GM10248 (cell line): ENCODE measurements around the gene SLC35F3.
"Not testable (repeated sequence)": the region's sequence is repeated elsewhere in the genome, so short reads cannot be mapped to it uniquely, and the experiment has no call there.

Source experiments
- CTCF ChIA-PET: fragments of 300-600 bp; sonication (Branson Sonifier 250); formaldehyde crosslinking; extraction: SDS; loops from one replicate; lab custom pipeline; 2021; ENCODE audit warnings: antibody characterized with exemption; lab: Yijun Ruan, JAX
- POLR2A ChIA-PET: fragments of 350-650 bp; sonication (Branson Sonifier 250); formaldehyde crosslinking; extraction: SDS; loops from one replicate; lab custom pipeline; 2020; ENCODE audit warnings: antibody characterized with exemption; lab: Yijun Ruan, JAX
- DNase-seq: peaks from one replicate; pipeline ENCODE4 v3.0.0; 2012; ENCODE audit errors: extremely low spot score
- TF ChIP-seq, protein P1 (sequence below): IDR thresholded peaks from 2 replicates; pipeline ENCODE4 v1.5.1; 2012; ENCODE audit warnings: mild to moderate bottlenecking, low read depth; ENCODE audit errors: extremely low read depth, missing control alignments, control extremely low read depth

The SLC35F3 gene

DNA sequence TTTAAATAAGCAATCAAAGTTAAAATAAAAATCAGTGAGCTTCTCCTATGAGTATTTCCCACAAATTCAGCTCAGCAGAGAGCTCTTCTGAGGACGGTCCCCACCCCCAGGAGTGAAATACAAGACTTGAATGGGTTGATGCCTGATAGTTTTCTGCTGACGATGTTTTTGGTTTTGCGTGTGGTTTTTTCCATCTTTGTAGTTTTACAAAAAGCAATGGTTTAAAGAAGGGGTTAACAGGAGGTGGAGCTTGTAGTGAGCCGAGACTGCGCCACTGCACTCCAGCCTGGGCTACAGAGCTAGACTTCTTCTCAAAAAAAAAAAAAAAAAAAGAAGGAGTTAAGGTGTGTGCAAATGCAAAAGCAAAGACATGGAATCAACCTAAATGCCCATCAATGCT lies 297.1 kb downstream of the SLC35F3 start:
- CTCF ChIA-PET, result interaction anchor here (0.8 to 1.3 kb wide), 4 partner anchors 12 to 23 kb away, joined by 3 read pairs; no protein-coding TSS in a partner anchor
- TF ChIP-seq, protein P1, sequence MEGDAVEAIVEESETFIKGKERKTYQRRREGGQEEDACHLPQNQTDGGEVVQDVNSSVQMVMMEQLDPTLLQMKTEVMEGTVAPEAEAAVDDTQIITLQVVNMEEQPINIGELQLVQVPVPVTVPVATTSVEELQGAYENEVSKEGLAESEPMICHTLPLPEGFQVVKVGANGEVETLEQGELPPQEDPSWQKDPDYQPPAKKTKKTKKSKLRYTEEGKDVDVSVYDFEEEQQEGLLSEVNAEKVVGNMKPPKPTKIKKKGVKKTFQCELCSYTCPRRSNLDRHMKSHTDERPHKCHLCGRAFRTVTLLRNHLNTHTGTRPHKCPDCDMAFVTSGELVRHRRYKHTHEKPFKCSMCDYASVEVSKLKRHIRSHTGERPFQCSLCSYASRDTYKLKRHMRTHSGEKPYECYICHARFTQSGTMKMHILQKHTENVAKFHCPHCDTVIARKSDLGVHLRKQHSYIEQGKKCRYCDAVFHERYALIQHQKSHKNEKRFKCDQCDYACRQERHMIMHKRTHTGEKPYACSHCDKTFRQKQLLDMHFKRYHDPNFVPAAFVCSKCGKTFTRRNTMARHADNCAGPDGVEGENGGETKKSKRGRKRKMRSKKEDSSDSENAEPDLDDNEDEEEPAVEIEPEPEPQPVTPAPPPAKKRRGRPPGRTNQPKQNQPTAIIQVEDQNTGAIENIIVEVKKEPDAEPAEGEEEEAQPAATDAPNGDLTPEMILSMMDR, result no peak
- POLR2A ChIA-PET, result no interaction called here
- DNase-seq, result no peak

DNA sequence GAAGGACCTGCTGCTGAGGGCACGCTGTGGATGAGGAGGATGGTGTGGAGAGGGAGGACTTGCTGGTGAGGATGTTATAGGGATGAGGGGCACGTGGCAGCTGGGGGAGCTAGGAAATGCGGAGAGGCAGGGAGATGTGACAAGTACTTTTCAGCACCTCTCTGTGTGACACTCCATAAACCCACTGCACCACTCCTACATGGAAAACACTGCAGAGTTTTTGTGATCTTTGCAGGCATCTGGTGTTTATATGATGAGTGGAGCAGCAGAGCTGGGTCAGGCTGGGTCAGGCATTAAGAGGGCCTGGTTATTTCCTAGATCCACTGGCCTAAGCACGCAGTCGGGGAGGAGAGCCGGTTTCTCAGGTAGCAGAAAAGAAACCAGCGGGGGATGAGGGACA lies 301.5 kb downstream of the SLC35F3 start:
- ChIA-PET POLR2A (no interaction called here), CTCF (no interaction called here)
- TF ChIP-seq, protein P1, result no peak
- no peak for DNase-seq

GRCh38 chr1:234206651-234207284 lies 302.3 kb downstream of the SLC35F3 start:
- DNase-seq, result no peak
- CTCF ChIA-PET, result interaction anchor here (1.7 kb wide), 1 partner anchor 35 kb away, joined by 4 read pairs; no protein-coding TSS in a partner anchor
- TF ChIP-seq, protein P1, result no peak

GRCh38 chr1:234208351-234208750 lies 303.9 kb downstream of the SLC35F3 start:
- ChIA-PET POLR2A (no interaction called here), CTCF (interaction anchor here (2.1 kb wide), 1 partner anchor 102 kb away, joined by 9 read pairs; no protein-coding TSS in a partner anchor)
- DNase-seq, result no peak
- TF ChIP-seq, protein P1, result no peak

More at GRCh38 chr1:234206651-234207284, 302.3 kb downstream of the SLC35F3 start:
- POLR2A ChIA-PET, result no interaction called here

DNA sequence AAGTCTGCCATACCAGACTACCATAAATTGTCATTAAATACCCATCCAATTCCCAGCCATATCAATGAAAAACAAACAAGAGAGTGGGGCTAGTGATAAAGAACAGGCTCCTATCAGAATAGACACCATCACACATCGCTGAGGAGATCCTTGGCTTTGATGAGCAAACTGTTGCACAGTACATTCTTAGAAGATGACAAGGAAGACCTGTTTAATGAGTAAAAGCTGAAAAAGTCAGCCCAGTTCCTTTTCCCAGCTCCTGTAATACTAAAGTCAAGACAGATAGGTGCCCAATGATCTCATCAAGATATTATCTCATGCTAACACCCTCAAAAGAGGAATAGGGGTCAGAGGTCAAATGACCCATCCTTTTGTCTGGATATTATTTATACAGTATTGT lies 304.3 kb downstream of the SLC35F3 start:
- ChIA-PET POLR2A (no interaction called here), CTCF (interaction anchor here (2.1 kb wide), 1 partner anchor 101 kb away, joined by 9 read pairs; no protein-coding TSS in a partner anchor)
- DNase-seq, result no peak
- TF ChIP-seq, protein P1, result no peak

- CTCF ChIA-PET, POLR2A ChIA-PET, DNase-seq: not testable (repeated sequence)
Measured at GRCh38 chr1:234210429-234210828, 306.0 kb downstream of the SLC35F3 start.

GRCh38 chr1:234211855-234212254 lies 307.4 kb downstream of the SLC35F3 start:
- DNase-seq, POLR2A ChIA-PET: not testable (repeated sequence)
- CTCF ChIA-PET, result interaction anchor here (1.0 to 3.6 kb wide), 9 partner anchors 8 to 116 kb away, joined by 3 to 39 read pairs (median 7); no protein-coding TSS in a partner anchor
